Endothelial cell of umbilical vein (primary cell): ENCODE results near the gene GPR162.

Source experiments
- EZH2 ChIP-seq: IDR thresholded peaks from 2 replicates; pipeline ENCODE4 v1.6.1; 2012; ENCODE audit warnings: borderline replicate concordance, low read depth, mild to moderate bottlenecking, moderate library complexity, low read length, inconsistent platforms; ENCODE audit not compliant: severe bottlenecking
- GATA2 ChIP-seq: IDR thresholded peaks from 2 replicates; pipeline ENCODE4 v1.7.0; 2011; ENCODE audit warnings: low read depth, mild to moderate bottlenecking, moderate library complexity, mixed read lengths, low read length; ENCODE audit not compliant: insufficient read length, insufficient read depth
- JUN ChIP-seq: IDR thresholded peaks from 2 replicates; pipeline ENCODE4 v1.6.1; 2011; ENCODE audit warnings: borderline replicate concordance, low read depth; ENCODE audit not compliant: insufficient read length, insufficient read depth
- MYC ChIP-seq: IDR thresholded peaks from one replicate; pipeline ENCODE4 v1.6.1; 2011; ENCODE audit warnings: mild to moderate bottlenecking, low read depth, low read length
- POLR2A ChIP-seq: IDR thresholded peaks from 2 replicates; pipeline ENCODE4 v1.6.1; 2012; ENCODE audit warnings: low read depth, mild to moderate bottlenecking, control low read depth, low read length
- POLR2AphosphoS5 ChIP-seq: IDR thresholded peaks from 2 replicates; pipeline ENCODE4 v1.6.1; 2012; ENCODE audit warnings: low read depth, mild to moderate bottlenecking, control low read depth, low read length, moderate library complexity; ENCODE audit not compliant: insufficient read depth
- TF ChIP-seq, protein P1 (sequence below), 2 donors: IDR thresholded peaks; 1 replicate in 1 of 2; 2 replicates in 1 of 2; pipeline ENCODE4 v1.5.1; 2011; ENCODE audit warnings: low read length in 2 of 2, mild to moderate bottlenecking in 2 of 2, moderate library complexity in 2 of 2, control low read depth in 1 of 2, inconsistent platforms in 1 of 2, low read depth in 1 of 2; ENCODE audit not compliant: insufficient read depth in 1 of 2; ENCODE audit errors: extremely low read depth in 1 of 2
- TF ChIP-seq, protein P2 (sequence below): IDR thresholded peaks from 2 replicates; pipeline ENCODE4 v1.6.1; 2011; ENCODE audit not compliant: insufficient read depth, insufficient read length

GRCh38 chr12:6858799-6859198 is 37.2 kb downstream of the GPR162 start:
- TF ChIP-seq, protein P1, sequence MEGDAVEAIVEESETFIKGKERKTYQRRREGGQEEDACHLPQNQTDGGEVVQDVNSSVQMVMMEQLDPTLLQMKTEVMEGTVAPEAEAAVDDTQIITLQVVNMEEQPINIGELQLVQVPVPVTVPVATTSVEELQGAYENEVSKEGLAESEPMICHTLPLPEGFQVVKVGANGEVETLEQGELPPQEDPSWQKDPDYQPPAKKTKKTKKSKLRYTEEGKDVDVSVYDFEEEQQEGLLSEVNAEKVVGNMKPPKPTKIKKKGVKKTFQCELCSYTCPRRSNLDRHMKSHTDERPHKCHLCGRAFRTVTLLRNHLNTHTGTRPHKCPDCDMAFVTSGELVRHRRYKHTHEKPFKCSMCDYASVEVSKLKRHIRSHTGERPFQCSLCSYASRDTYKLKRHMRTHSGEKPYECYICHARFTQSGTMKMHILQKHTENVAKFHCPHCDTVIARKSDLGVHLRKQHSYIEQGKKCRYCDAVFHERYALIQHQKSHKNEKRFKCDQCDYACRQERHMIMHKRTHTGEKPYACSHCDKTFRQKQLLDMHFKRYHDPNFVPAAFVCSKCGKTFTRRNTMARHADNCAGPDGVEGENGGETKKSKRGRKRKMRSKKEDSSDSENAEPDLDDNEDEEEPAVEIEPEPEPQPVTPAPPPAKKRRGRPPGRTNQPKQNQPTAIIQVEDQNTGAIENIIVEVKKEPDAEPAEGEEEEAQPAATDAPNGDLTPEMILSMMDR (IDR thresholded peaks at IDR 0.05; ENCODE audit: extremely low read depth in 1 of 2, insufficient read depth in 1 of 2, low read depth in 1 of 2, low read length in 2 of 2): no peak
- TF ChIP-seq, protein P2, sequence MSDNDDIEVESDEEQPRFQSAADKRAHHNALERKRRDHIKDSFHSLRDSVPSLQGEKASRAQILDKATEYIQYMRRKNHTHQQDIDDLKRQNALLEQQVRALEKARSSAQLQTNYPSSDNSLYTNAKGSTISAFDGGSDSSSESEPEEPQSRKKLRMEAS: no peak
- TF ChIP-seq POLR2A (no peak), POLR2AphosphoS5 (no peak), JUN (no peak), EZH2 (no peak), MYC (no peak), GATA2 (no peak)
